Activated CD8-positive, alpha-beta T cell treated with anti-CD3 and anti-CD28 coated beads, Interleukin-2, amount 10 ng/mL, durations not matched to agents 7 days and 5 days (primary cell): ENCODE results near the gene ADM2. TPM values are rescaled to one million over a fixed set of nuclear protein-coding genes. Genes with fewer than 3 reads are reported as not detected.
A peak's percentile ranks its signal among the peaks of the same experiment; 100 is the strongest.

Source experiments
- ATAC-seq: fragments of 150-1000 bp; cut with Tn5 transposase; one replicate; pipeline ENCODE4 v1.10.0; 2021; ENCODE audit warnings: moderate library complexity
- CTCF ChIA-PET: fragments of 350-600 bp; sonication (Branson Sonifier 250); formaldehyde crosslinking; loops from one replicate; lab custom pipeline; 2021; ENCODE audit warnings: antibody characterized with exemption; lab: Charles Lee
- POLR2A ChIA-PET: fragments of 350-600 bp; sonication (Branson Sonifier 250); formaldehyde crosslinking; loops from one replicate; lab custom pipeline; 2021; ENCODE audit warnings: antibody characterized with exemption; lab: Charles Lee
- DNase-seq: peaks from one replicate; pipeline ENCODE4 v3.0.0-alpha.2; 2020
- H3K27ac Mint-ChIP-seq: one replicate; pipeline ENCODE4 v1.8.0; 2021; ENCODE audit warnings: mild to moderate bottlenecking, mixed read lengths
- H3K27me3 Mint-ChIP-seq: one replicate; pipeline ENCODE4 v1.8.0; 2021; ENCODE audit warnings: low read depth, mixed read lengths
- H3K36me3 Mint-ChIP-seq: one replicate; pipeline ENCODE4 v1.8.0; 2021; ENCODE audit warnings: low read depth, mixed read lengths
- H3K4me1 Mint-ChIP-seq: one replicate; pipeline ENCODE4 v1.8.0; 2021; ENCODE audit warnings: low read depth, mixed read lengths
- H3K4me3 Mint-ChIP-seq: one replicate; pipeline ENCODE4 v1.8.0; 2021; ENCODE audit warnings: mild to moderate bottlenecking, mixed read lengths
- H3K9me3 Mint-ChIP-seq: one replicate; pipeline ENCODE4 v1.8.0; 2022; ENCODE audit warnings: mixed read lengths; ENCODE audit not compliant: insufficient read depth
- total RNA-seq, 2 experiments: library from RNA; stranded (reverse); gene quantifications; one replicate each; pipeline ENCODE4 v1.2.3, GENCODE V29; 2021

Gene ADM2
- total RNA-seq, 2 experiments from 2014 or later, result 4.1 to 4.2 TPM

DNA sequence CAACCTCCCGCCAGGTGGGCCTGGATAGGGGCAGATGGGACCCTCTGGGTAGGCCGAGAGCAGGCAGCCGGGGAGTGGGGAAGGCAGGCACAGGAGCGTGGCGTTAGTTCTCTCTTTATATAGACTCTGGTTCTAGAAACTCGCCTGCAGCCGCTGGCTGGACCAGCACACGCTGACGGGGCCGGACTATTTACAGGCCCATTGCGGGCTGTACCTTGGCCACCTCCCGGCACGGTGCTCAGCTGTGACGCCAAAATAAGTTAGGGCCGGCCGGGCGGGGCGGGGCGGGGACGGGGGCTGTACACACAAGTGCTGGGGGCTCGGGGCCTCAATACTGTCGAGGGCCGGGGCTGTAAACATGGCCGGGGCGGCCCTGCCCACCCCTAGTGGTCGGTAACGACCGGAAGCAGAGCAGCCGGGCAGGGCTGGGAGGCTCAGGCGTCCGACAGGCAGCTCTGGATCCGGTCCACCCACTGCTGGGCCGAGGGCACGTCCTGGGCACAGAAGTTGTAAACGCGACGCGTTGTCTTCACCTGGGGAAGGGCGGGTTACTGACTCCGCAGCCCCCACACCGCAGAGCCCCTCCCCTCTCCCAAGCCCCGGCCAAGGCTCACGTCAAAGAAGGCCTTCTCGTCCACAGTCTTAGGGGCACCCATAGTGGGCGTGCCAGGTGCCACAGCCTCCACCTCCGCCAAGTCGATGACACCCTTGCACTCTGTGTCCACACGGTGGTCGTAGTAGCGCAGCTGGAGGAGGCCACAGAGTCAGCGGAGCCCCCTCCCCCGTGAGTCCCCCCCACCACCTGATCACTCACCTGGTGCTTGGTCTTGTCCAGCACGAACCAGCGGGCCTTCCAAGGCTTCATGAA lies 34.4 kb upstream of the ADM2 start:
- no peak overlapping the region for H3K27ac Mint-ChIP-seq
- no peaks in the 10 kb centered on the region for H3K27me3 Mint-ChIP-seq
- H3K4me1 Mint-ChIP-seq, result peaks cover 25% of the 10 kb centered on the region
- ChIA-PET CTCF (no interaction called here), POLR2A (interaction anchor here (1.2 kb wide), 1 partner anchor 27 kb away, joined by 3 read pairs; no protein-coding TSS in a partner anchor)
- H3K9me3 Mint-ChIP-seq, result no peaks in the 10 kb centered on the region
- DNase-seq (no peak), ATAC-seq (no peak)
- H3K4me3 Mint-ChIP-seq, result no peak overlapping the region
- H3K36me3 Mint-ChIP-seq, result peaks cover 60% of the 10 kb centered on the region

DNA sequence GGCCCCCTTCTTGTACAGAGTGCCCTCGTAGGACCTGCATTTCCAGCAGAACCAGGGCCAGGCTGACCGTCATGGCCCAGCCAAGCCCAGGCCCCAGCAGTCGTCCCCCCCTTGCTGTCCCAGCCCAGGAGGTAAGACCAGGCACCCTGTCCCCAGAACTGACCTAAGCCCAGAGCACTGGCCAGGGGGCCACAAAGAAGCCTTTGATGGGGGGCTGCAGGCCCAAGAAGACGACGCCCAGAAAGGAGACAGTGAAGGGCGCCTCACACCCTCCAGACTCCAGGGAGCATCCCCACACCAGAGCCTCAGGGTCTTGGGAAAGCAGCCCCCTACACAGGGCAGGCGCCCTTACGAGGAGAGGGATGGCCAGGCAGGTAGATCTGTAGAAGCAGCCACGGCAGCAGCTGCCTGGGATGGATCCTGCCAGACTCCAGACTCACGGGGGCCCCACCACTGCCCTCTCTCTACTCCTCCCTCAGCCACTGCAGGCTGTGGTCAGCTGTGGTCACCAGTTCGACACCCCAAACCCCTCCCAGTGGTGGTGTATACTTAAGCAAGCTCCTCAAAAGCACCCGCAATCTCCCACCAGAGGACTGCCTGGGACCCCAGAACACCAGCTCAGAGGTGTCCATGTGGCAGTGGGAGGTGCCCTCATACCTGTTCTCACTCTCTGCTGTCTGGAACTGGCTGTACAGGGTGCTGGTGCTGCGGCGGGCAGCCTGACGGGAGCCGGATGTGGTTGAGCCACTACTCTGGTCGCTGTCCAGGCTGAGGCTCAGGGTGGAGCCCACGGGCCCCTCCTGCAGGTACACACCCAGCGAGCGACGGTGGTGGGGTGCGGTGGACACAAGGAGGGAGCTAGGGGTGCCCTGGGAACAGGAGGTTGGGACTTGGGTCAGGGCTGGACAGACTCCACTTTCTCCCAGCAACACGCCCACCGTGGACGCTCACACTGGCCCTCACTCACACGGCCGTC lies 33.5 kb upstream of the ADM2 start:
- H3K4me3 Mint-ChIP-seq, result no peak overlapping the region
- no peaks in the 10 kb centered on the region for H3K27me3 Mint-ChIP-seq
- POLR2A ChIA-PET, result interaction anchor here (0.8 to 1.2 kb wide), 2 partner anchors 26 to 78 kb away, joined by 3 read pairs; partner anchors contain the start of gene SCO2
- no peaks in the 10 kb centered on the region for H3K9me3 Mint-ChIP-seq
- H3K27ac Mint-ChIP-seq, result no peak overlapping the region
- H3K4me1 Mint-ChIP-seq, result peaks cover 25% of the 10 kb centered on the region
- no peak for ATAC-seq
- H3K36me3 Mint-ChIP-seq, result peaks cover 61% of the 10 kb centered on the region
- no peak for DNase-seq
- CTCF ChIA-PET, result interaction anchor here (1.2 kb wide), 1 partner anchor 26 kb away, joined by 3 read pairs; no protein-coding TSS in a partner anchor

DNA sequence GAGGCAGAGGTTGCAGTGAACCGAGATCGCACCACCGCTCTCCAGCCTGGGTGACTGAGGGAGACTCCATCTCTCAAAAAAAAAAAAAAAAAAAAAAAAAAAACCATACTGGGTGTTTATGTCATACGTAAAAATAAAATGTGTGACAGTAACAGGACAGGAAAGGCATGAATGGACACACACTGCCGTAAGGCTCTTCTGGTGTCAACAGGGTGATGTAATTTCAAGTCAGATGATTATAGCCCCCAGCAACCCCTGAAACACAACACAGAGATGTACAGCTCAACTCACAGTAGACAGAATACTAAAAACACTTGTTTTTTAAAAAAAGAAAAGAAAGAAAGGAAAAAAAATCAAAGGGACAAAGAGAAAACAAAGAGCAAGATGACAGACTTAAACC lies 28.7 kb upstream of the ADM2 start:
- Mint-ChIP-seq H3K4me3 (no peak overlapping the region), H3K27ac (peak overlapping the region; percentile 71), H3K4me1 (peaks cover 5% of the 10 kb centered on the region), H3K9me3 (no peaks in the 10 kb centered on the region), H3K27me3 (no peaks in the 10 kb centered on the region), H3K36me3 (peaks cover 60% of the 10 kb centered on the region)
- ChIA-PET CTCF (interaction anchor here (0.8 to 3.3 kb wide), 4 partner anchors 20 to 166 kb away, joined by 3 to 14 read pairs (median 4); partner anchors contain the start of gene SCO2), POLR2A (interaction anchor here (1.1 to 1.9 kb wide), 2 partner anchors 45 to 73 kb away, joined by 5 to 6 read pairs; partner anchors contain the start of gene SCO2)
- DNase-seq, result no peak
- ATAC-seq, result no peak

DNA sequence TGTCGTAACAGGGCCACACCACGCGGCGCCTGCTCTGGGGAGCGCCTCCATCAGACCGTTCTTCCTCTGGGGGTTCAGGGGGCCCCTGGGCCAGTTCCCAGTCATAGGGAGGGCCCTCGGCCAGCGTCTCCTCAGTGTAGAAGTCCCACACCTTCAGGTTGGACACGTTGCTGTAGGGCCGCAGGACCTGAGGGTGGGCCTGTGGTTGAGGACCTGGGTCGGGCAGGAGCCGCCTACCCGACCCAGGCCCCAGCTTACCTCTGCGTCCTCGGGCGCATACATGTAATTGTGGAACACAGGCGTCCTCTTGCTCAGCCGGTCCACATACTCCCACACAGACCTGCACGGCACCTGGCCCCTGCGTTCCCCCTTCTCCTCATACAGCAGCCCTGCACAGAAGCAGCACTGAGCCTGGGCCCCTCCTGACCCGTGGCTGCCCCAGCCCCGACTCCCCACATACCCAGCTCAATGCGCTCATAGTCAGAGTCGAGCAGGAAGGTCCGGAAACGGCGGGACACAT lies 26.7 kb upstream of the ADM2 start:
- no peak overlapping the region for H3K4me3 Mint-ChIP-seq
- CTCF ChIA-PET, result interaction anchor here (1.0 to 3.0 kb wide), 2 partner anchors 19 to 71 kb away, joined by 3 to 11 read pairs; no protein-coding TSS in a partner anchor
- H3K4me1 Mint-ChIP-seq, result peaks cover 2% of the 10 kb centered on the region
- no peak for DNase-seq
- H3K27me3 Mint-ChIP-seq, result no peaks in the 10 kb centered on the region
- no peak overlapping the region for H3K27ac Mint-ChIP-seq
- POLR2A ChIA-PET, result no interaction called here
- H3K36me3 Mint-ChIP-seq, result peaks cover 53% of the 10 kb centered on the region
- no peak for ATAC-seq
- H3K9me3 Mint-ChIP-seq, result no peaks in the 10 kb centered on the region

DNA sequence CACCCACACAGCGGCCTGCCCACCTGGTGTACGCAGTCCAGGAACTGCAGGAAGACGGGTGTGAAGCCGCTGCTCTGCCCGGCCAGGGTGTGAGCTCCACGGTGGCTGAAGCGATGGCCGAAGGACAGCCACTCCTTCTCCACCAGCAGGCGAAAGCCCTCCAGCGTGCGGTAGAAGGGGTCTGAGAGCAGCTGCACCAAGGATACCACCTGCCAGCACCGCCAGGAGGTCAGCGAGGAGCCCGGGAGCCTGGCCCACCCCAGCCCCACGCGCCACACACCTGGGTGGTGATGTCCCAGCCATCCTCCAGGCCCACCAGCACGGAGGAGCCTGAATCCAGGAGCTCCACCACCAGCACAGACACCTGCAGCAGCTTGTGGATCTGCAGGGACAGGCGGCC lies 26.1 kb upstream of the ADM2 start:
- CTCF ChIA-PET, result interaction anchor here (1.0 to 3.0 kb wide), 2 partner anchors 18 to 71 kb away, joined by 3 to 11 read pairs; no protein-coding TSS in a partner anchor
- no peaks in the 10 kb centered on the region for H3K27me3 Mint-ChIP-seq
- H3K4me3 Mint-ChIP-seq, result no peak overlapping the region
- H3K27ac Mint-ChIP-seq, result no peak overlapping the region
- no peaks in the 10 kb centered on the region for H3K9me3 Mint-ChIP-seq
- ATAC-seq (no peak), DNase-seq (no peak)
- H3K4me1 Mint-ChIP-seq, result peaks cover 2% of the 10 kb centered on the region
- peaks cover 51% of the 10 kb centered on the region for H3K36me3 Mint-ChIP-seq
- POLR2A ChIA-PET, result no interaction called here

DNA sequence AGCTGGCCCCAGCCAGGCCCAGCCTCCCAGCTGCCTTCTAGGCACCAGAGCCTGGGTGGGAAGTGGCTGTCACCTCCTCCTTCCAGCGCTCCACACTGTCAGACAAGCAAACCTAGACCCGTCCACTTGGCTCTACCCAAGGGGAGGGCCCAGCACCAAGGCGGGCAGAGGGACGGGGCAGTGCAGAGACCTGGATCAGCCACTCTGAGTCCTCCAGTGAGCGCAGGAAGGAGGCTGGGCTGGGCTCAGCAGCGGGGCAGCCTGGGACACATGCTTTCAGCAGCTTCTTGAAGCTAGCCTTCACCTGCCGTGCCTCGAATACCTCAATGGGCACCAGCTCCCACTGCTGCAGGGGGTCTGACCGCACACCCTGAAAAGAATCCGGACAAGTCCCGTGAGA lies 25.3 kb upstream of the ADM2 start:
- DNase-seq (no peak), ATAC-seq (no peak)
- Mint-ChIP-seq H3K27ac (no peak overlapping the region), H3K4me1 (peaks cover 2% of the 10 kb centered on the region), H3K4me3 (no peak overlapping the region), H3K36me3 (peaks cover 52% of the 10 kb centered on the region), H3K9me3 (no peaks in the 10 kb centered on the region), H3K27me3 (no peaks in the 10 kb centered on the region)
- POLR2A ChIA-PET, result no interaction called here
- CTCF ChIA-PET, result interaction anchor here (0.7 to 3.0 kb wide), 3 partner anchors 17 to 165 kb away, joined by 3 to 11 read pairs (median 5); no protein-coding TSS in a partner anchor

DNA sequence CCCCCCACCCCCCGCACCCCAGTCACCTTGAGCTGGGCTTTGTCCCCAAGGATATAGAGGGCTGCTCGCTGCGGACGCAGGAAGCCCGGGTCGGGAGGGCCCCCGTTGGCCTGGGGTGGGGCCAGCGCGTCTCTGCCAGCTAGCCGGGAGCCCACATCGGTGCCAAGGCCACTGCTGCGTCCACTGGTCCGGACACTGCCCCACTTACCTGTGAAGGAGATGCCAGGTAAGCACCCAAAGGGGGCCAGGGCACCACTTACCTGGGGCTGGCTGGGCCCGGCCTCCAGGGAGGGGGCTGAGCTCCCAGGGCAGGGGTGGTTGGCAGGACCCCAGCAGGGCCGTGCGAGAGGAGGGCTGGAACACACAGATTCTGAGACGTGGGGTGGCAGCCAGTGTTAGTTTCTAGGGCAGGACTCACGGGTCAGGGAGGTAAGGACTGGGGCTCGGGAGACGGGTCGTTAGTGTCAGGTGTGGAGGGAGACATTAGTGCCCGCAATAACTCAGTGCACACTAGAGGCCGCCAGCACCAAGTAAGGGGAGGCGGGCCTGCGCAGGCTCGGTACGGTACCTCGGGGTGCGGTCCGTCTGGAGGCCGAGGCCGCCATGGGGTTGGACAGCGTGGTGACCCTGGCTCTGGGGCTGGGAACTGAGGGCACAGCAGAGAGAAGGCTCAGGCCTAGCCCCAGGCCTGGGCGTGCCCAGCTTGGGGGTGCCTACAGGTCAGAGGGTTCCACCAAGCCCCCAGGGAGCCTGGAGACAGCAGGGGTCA lies 24.7 kb upstream of the ADM2 start:
- DNase-seq, result no peak
- H3K9me3 Mint-ChIP-seq, result no peaks in the 10 kb centered on the region
- no peaks in the 10 kb centered on the region for H3K27me3 Mint-ChIP-seq
- CTCF ChIA-PET, result interaction anchor here (0.7 to 3.0 kb wide), 4 partner anchors 17 to 164 kb away, joined by 3 to 11 read pairs (median 4); no protein-coding TSS in a partner anchor
- ATAC-seq, result peak; percentile 34
- no peak overlapping the region for H3K27ac Mint-ChIP-seq
- H3K4me3 Mint-ChIP-seq, result no peak overlapping the region
- peaks cover 2% of the 10 kb centered on the region for H3K4me1 Mint-ChIP-seq
- POLR2A ChIA-PET, result no interaction called here
- H3K36me3 Mint-ChIP-seq, result peaks cover 47% of the 10 kb centered on the region

DNA sequence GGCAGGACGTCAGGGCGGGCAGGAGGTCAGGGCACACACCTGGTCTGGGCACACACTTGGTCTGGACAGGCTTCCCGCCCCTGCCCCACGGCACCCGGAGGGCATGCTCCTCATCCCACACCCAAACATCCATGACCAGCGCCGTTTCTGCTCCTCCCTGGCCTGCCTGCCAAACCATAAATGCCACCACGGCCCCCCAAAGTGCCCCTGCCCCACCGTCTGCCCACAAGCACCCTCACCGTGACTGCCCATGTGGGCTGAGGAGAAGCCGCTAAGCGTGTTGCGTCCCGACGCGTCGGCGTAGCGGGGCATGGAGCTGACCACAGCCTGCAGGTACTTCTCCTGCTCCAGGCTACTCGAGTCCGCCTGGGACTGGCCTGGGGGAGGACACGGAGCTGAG lies 22.3 kb upstream of the ADM2 start:
- Mint-ChIP-seq H3K9me3 (no peaks in the 10 kb centered on the region), H3K36me3 (peaks cover 47% of the 10 kb centered on the region), H3K4me1 (peaks cover 2% of the 10 kb centered on the region), H3K27ac (no peak overlapping the region), H3K4me3 (no peak overlapping the region), H3K27me3 (no peaks in the 10 kb centered on the region)
- CTCF ChIA-PET, result interaction anchor here (1.3 to 1.5 kb wide), 2 partner anchors 39 to 67 kb away, joined by 3 to 4 read pairs; partner anchors contain the start of gene SCO2
- POLR2A ChIA-PET, result interaction anchor here (1.0 kb wide), 1 partner anchor 11 kb away, joined by 3 read pairs; no protein-coding TSS in a partner anchor
- DNase-seq (no peak), ATAC-seq (no peak)

DNA sequence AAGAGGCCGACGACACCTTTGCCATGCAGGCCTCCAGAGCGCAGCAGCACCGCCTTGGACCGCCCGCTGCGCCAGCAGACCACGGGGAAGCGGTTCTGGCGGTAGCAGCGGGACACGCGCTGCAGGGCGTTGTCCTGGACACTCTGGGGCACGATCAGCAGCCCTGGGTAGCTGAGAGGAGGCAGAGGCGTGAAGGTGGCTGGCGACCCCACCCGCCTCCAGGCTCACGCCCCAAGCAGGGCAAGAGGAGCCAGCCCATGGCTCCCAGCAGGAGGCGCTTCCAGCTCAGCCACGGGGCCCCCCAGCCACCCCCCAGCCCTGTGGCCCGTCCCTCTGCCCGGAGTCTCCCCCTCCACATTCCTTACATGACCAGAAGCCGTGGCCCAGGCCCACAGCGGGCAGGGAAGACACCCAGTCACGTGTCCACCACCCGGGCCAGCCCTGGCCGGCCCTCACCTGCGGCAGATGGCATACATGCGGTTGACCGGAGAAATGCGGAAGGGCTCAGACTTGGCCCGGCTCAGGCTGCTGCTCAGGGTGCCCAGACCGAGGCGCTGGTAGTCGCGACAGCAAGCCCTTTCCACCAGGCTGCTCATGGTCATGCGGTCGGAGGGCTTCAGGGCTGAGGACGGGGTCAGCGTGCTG lies 21.7 kb upstream of the ADM2 start:
- no peak overlapping the region for H3K4me3 Mint-ChIP-seq
- H3K27ac Mint-ChIP-seq, result no peak overlapping the region
- H3K36me3 Mint-ChIP-seq, result peaks cover 43% of the 10 kb centered on the region
- peaks cover 2% of the 10 kb centered on the region for H3K4me1 Mint-ChIP-seq
- DNase-seq (no peak), ATAC-seq (no peak)
- H3K9me3 Mint-ChIP-seq, result no peaks in the 10 kb centered on the region
- POLR2A ChIA-PET, result interaction anchor here (1.0 kb wide), 1 partner anchor 10 kb away, joined by 3 read pairs; no protein-coding TSS in a partner anchor
- CTCF ChIA-PET, result interaction anchor here (1.3 to 1.5 kb wide), 2 partner anchors 38 to 66 kb away, joined by 3 to 4 read pairs; partner anchors contain the start of gene SCO2
- no peaks in the 10 kb centered on the region for H3K27me3 Mint-ChIP-seq

DNA sequence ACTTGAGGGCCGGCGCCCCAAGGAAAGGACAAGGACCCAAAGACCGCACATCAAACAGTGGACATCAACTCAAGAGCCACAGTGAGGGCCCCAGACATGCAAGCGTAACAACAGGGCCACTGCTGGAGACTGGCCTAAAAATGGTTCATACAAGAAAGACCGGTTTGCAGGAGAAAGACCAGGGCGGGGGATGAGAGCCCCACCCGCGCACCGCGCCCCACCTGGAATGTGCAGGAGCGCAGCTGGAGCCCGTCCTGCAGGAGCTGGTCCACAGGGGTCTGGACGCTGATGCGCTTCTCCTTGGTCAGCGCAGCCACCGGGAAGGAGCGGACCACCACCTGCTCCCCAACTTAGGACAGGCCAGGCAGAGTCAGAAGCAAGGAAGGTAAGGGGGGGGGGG lies 20.4 kb upstream of the ADM2 start:
- no peaks in the 10 kb centered on the region for H3K9me3 Mint-ChIP-seq
- H3K27me3 Mint-ChIP-seq, result no peaks in the 10 kb centered on the region
- peaks cover 2% of the 10 kb centered on the region for H3K4me1 Mint-ChIP-seq
- ChIA-PET POLR2A (interaction anchor here (1.2 kb wide), 1 partner anchor 9 kb away, joined by 5 read pairs; no protein-coding TSS in a partner anchor), CTCF (interaction anchor here (1.3 kb wide), 1 partner anchor 12 kb away, joined by 4 read pairs; no protein-coding TSS in a partner anchor)
- no peak overlapping the region for H3K4me3 Mint-ChIP-seq
- H3K27ac Mint-ChIP-seq, result no peak overlapping the region
- peaks cover 42% of the 10 kb centered on the region for H3K36me3 Mint-ChIP-seq
- no peak for ATAC-seq
- no peak for DNase-seq
